NCI-H748 treated with DMSO at 0.1 percent for 48 hours (cell line): ENCODE results near the gene HSDL1.
"Not testable (repeated sequence)": the region's sequence is repeated elsewhere in the genome, so short reads cannot be mapped to it uniquely, and the experiment has no call there.

Experiments
- DNase-seq: peaks from one replicate; lab custom pipeline; 2025; lab: John Stamatoyannopoulos, UW

The HSDL1 gene

GRCh38 chr16:84138824-84139627, 6.0 kb downstream of the HSDL1 start:
- peak; percentile 22 for DNase-seq

GRCh38 chr16:84138500-84138823, 6.5 kb downstream of the HSDL1 start:
- no peak for DNase-seq

GRCh38 chr16:84137769-84138357, 7.1 kb downstream of the HSDL1 start:
- DNase-seq, result no peak

GRCh38 chr16:84137287-84137686, 7.7 kb downstream of the HSDL1 start:
- no peak for DNase-seq

- DNase-seq, result no peak
Observed at GRCh38 chr16:84136331-84137125, 8.4 kb downstream of the HSDL1 start.

GRCh38 chr16:84132527-84133285, 12.3 kb downstream of the HSDL1 start:
- DNase-seq, result no peak

- no peak for DNase-seq
Observed at GRCh38 chr16:84131117-84131516, 13.9 kb downstream of the HSDL1 start.

- no peak for DNase-seq
Observed at GRCh38 chr16:84124257-84125073, 20.5 kb downstream of the HSDL1 start.

- no peak for DNase-seq
Observed at GRCh38 chr16:84121007-84121406, 24.0 kb downstream of the HSDL1 start.

- no peak for DNase-seq
Observed at GRCh38 chr16:84120023-84120422, 25.0 kb downstream of the HSDL1 start.

GRCh38 chr16:84119368-84119767, 25.6 kb downstream of the HSDL1 start:
- no peak for DNase-seq

- DNase-seq, result not testable (repeated sequence)
Observed at GRCh38 chr16:84118315-84118714, 26.7 kb downstream of the HSDL1 start.

GRCh38 chr16:84117494-84117843, 27.5 kb downstream of the HSDL1 start:
- peak; percentile 14 for DNase-seq

GRCh38 chr16:84116720-84117493, 28.1 kb downstream of the HSDL1 start, which contains the start of gene MBTPS1:
Gene MBTPS1, minus strand, starts transcription at chr16:84116942. Its CDS starts 15,159 bp downstream, at chr16:84101783.
- DNase-seq, result peak; percentile 79

GRCh38 chr16:84115919-84116719, 28.9 kb downstream of the HSDL1 start:
- DNase-seq, result no peak

- DNase-seq, result not testable (repeated sequence)
Observed at GRCh38 chr16:84111949-84112348, 33.0 kb downstream of the HSDL1 start.

- DNase-seq, result no peak
Observed at GRCh38 chr16:84111525-84111924, 33.5 kb downstream of the HSDL1 start.

- DNase-seq, result no peak
Observed at GRCh38 chr16:84110527-84110926, 34.5 kb downstream of the HSDL1 start.

- DNase-seq, result no peak
Observed at GRCh38 chr16:84109598-84110335, 35.2 kb downstream of the HSDL1 start.
